HepG2 (cell line): ENCODE data around the gene MAP2K7. TPM values are rescaled to one million over a fixed set of nuclear protein-coding genes. Genes with fewer than 3 reads are reported as not detected.

ENCODE experiments used
- ARID2 ChIP-seq: sonication (generic); formaldehyde crosslinking; IDR thresholded peaks from 2 replicates; pipeline ENCODE4 v1.8.1; 2022; ENCODE audit warnings: mild to moderate bottlenecking, missing genetic modification reagents, borderline replicate concordance
- CBFB ChIP-seq: sonication (generic); formaldehyde crosslinking; IDR thresholded peaks from 2 replicates; pipeline ENCODE4 v1.4.0; 2020; ENCODE audit warnings: missing genetic modification reagents
- CCAR2 ChIP-seq: fragments of 200-400 bp; formaldehyde crosslinking; optimal IDR thresholded peaks from 2 replicates; pipeline ENCODE3; 2018; ENCODE audit warnings: low read depth, mild to moderate bottlenecking, low read length, moderate library complexity
- CTCF ChIP-seq: sonication (generic); formaldehyde crosslinking; IDR thresholded peaks from 2 replicates; pipeline ENCODE4 v1.5.0; 2020; ENCODE audit warnings: mild to moderate bottlenecking, missing genetic modification reagents, moderate library complexity
- FOXP4 ChIP-seq: sonication (generic); formaldehyde crosslinking; IDR thresholded peaks from 2 replicates; pipeline ENCODE4 v1.4.0; 2020; ENCODE audit warnings: missing genetic modification reagents
- KLF12 ChIP-seq: sonication (generic); formaldehyde crosslinking; IDR thresholded peaks from 2 replicates; pipeline ENCODE4 v1.4.0; 2020; ENCODE audit warnings: missing genetic modification reagents, borderline replicate concordance
- MED1 ChIP-seq: sonication (generic); formaldehyde crosslinking; IDR thresholded peaks from 2 replicates; pipeline ENCODE4 v1.4.0; 2020; ENCODE audit warnings: missing genetic modification reagents
- MEIS1 ChIP-seq: sonication (generic); formaldehyde crosslinking; IDR thresholded peaks from 2 replicates; pipeline ENCODE4 v1.9.0; 2021; ENCODE audit warnings: mild to moderate bottlenecking, missing genetic modification reagents, moderate library complexity, borderline replicate concordance
- MIER2 ChIP-seq: IDR thresholded peaks from 2 replicates; pipeline ENCODE4 v1.6.1; 2016; ENCODE audit warnings: missing biosample characterization, missing genetic modification reagents
- NCOA1 ChIP-seq: sonication (generic); formaldehyde crosslinking; IDR thresholded peaks from 2 replicates; pipeline ENCODE4 v1.9.0; 2021; ENCODE audit warnings: missing genetic modification reagents
- RFX3 ChIP-seq: IDR thresholded peaks from 2 replicates; pipeline ENCODE4 v1.6.1; 2016; ENCODE audit warnings: missing biosample characterization, missing genetic modification reagents
- RFX5 ChIP-seq: IDR thresholded peaks from 2 replicates; pipeline ENCODE4 v1.6.1; 2011; ENCODE audit warnings: low read depth, low read length, improper control_type of control experiment
- SSRP1 ChIP-seq: IDR thresholded peaks from 2 replicates; pipeline ENCODE4 v1.6.1; 2016; ENCODE audit warnings: control low read depth
- TBX3 ChIP-seq: fragments of 450-650 bp; IDR thresholded peaks from 2 replicates; pipeline ENCODE4 v1.6.1; 2017; ENCODE audit warnings: antibody characterized with exemption, mild to moderate bottlenecking, inconsistent platforms, borderline replicate concordance
- TEAD2 ChIP-seq: sonication (generic); formaldehyde crosslinking; IDR thresholded peaks from 2 replicates; pipeline ENCODE4 v1.9.0; 2021; ENCODE audit warnings: missing genetic modification reagents
- TRIM22 ChIP-seq: fragments of 450-650 bp; IDR thresholded peaks from 2 replicates; pipeline ENCODE4 v1.6.1; 2017
- ZNF10 ChIP-seq: sonication (generic); formaldehyde crosslinking; IDR thresholded peaks from 2 replicates; pipeline ENCODE4 v1.4.0; 2020; ENCODE audit warnings: mild to moderate bottlenecking, low read depth, missing genetic modification reagents, borderline replicate concordance
- ZNF24 ChIP-seq: fragments of 450-650 bp; IDR thresholded peaks from 2 replicates; pipeline ENCODE4 v1.6.1; 2017; ENCODE audit warnings: antibody characterized with exemption, mild to moderate bottlenecking
- ZNF253 ChIP-seq: sonication (generic); formaldehyde crosslinking; IDR thresholded peaks from 2 replicates; pipeline ENCODE4 v1.8.0; 2022; ENCODE audit warnings: mild to moderate bottlenecking, missing genetic modification reagents, borderline replicate concordance
- ZNF605 ChIP-seq: sonication (generic); formaldehyde crosslinking; IDR thresholded peaks from 2 replicates; pipeline ENCODE4 v1.8.0; 2022; ENCODE audit warnings: mild to moderate bottlenecking, missing genetic modification reagents
- ZNF775 ChIP-seq: sonication (generic); formaldehyde crosslinking; IDR thresholded peaks from 2 replicates; pipeline ENCODE4 v1.4.0; 2020; ENCODE audit warnings: missing genetic modification reagents, mild to moderate bottlenecking, moderate library complexity, borderline replicate concordance
- polyA plus RNA-seq, 8 experiments: library from polyadenylated mRNA; depleted of rRNA in 3 of 8; stranded (reverse) in 7 of 8; unstranded in 1 of 8; fragments of >200 nt; fragmentation: Illumina TruSeq in 4 of 8; extraction: Trizol in 4 of 8; gene quantifications; 2 replicates each; pipeline versions ENCODE4 v1.2.1 to v1.2.3, GENCODE V29; 2011 to 2016; ENCODE audit warnings: low read depth in 4 of 8, missing spikeins in 1 of 8, mixed read lengths in 1 of 8; ENCODE audit not compliant: insufficient read depth in 1 of 8
- total RNA-seq, 5 experiments: library from RNA; depleted of rRNA; stranded (reverse); fragments of >200 nt; fragmentation: Illumina TruSeq; extraction: Trizol; gene quantifications; 2 replicates each; pipeline ENCODE4 v1.2.3, GENCODE V29; 2016; ENCODE audit warnings: low read depth in 1 of 5
- TF ChIP-seq, protein P1 (sequence below): sonication (generic); formaldehyde crosslinking; IDR thresholded peaks from 2 replicates; pipeline ENCODE4 v1.4.0; 2020; ENCODE audit warnings: mild to moderate bottlenecking, low read depth, missing genetic modification reagents
- TF ChIP-seq, protein P2 (sequence below): sonication (generic); formaldehyde crosslinking; IDR thresholded peaks from 2 replicates; pipeline ENCODE4 v1.5.0; 2020; ENCODE audit warnings: missing genetic modification reagents

MAP2K7 gene
- total and polyA plus RNA-seq, 2 of the 13 experiments (the other 11 are each of a cell fraction or from before 2014, with no cell fraction given), result 9.0 to 10.8 TPM

GRCh38 chr19:7897292-7897691, 6.4 kb upstream of the MAP2K7 start (continued):
- no peak for TF ChIP-seq ZNF775
- TF ChIP-seq NCOA1 (CRISPR knock-in tag), result no peak
- no peak for TF ChIP-seq CBFB (CRISPR knock-in tag)
- TF ChIP-seq TBX3, result no peak
- TF ChIP-seq ZNF253 (CRISPR knock-in tag), result no peak
- TF ChIP-seq CTCF (CRISPR knock-in tag), result no peak; the same call in 1 of the 2 replicates
- TF ChIP-seq RFX5, result no peak
- TF ChIP-seq TRIM22, result no peak
- peak; percentile 59; the same call in 1 of the 2 replicates for TF ChIP-seq FOXP4 (CRISPR knock-in tag)
- TF ChIP-seq ZNF10, result no peak
- TF ChIP-seq ARID2, result no peak
- TF ChIP-seq ZNF605, result no peak
- TF ChIP-seq, protein P1, sequence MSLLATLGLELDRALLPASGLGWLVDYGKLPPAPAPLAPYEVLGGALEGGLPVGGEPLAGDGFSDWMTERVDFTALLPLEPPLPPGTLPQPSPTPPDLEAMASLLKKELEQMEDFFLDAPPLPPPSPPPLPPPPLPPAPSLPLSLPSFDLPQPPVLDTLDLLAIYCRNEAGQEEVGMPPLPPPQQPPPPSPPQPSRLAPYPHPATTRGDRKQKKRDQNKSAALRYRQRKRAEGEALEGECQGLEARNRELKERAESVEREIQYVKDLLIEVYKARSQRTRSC (CRISPR knock-in tag), result no peak
- no peak for TF ChIP-seq ZNF24
- no peak; the same call in 1 of the 2 replicates for TF ChIP-seq MEIS1 (CRISPR knock-in tag)
- TF ChIP-seq, protein P2, sequence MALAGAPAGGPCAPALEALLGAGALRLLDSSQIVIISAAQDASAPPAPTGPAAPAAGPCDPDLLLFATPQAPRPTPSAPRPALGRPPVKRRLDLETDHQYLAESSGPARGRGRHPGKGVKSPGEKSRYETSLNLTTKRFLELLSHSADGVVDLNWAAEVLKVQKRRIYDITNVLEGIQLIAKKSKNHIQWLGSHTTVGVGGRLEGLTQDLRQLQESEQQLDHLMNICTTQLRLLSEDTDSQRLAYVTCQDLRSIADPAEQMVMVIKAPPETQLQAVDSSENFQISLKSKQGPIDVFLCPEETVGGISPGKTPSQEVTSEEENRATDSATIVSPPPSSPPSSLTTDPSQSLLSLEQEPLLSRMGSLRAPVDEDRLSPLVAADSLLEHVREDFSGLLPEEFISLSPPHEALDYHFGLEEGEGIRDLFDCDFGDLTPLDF (CRISPR knock-in tag), result no peak
- 0 out of 2 replicates have a peak, but pooled peaks have one; percentile 70 for TF ChIP-seq SSRP1
- no peak for TF ChIP-seq RFX3
- no peak for TF ChIP-seq MIER2 (CRISPR knock-in tag)
- TF ChIP-seq CCAR2, result no peak
- peak; percentile 77 for TF ChIP-seq MED1 (CRISPR knock-in tag)
- TF ChIP-seq TEAD2 (CRISPR knock-in tag), result no peak
- TF ChIP-seq KLF12, result no peak
